Adrenal gland (tissue), 5 donors: ENCODE measurements around the gene COQ8B.

Source experiments
- POLR2A ChIP-seq, 2 donors: fragments of 450-650 bp; IDR thresholded peaks; one replicate each; pipeline ENCODE4 v1.6.1; 2017; ENCODE audit warnings: antibody characterized with exemption in 2 of 2, mild to moderate bottlenecking in 2 of 2, moderate library complexity in 1 of 2
- TF ChIP-seq, protein P1 (sequence below), 6 experiments: fragments of 450-650 bp in 4 of 6; fragments of 200-600 bp in 2 of 6; sonication (generic) in 1 of 6; IDR thresholded peaks; 1 replicate in 5 of 6; 2 replicates in 1 of 6; pipeline versions ENCODE4 v1.5.1 to v1.8.0; 2016 to 2021; ENCODE audit warnings: antibody characterized with exemption in 6 of 6, mild to moderate bottlenecking in 2 of 6, moderate library complexity in 1 of 6
- donor health status: DM: no; HTN: no; CAD: no.

DNA sequence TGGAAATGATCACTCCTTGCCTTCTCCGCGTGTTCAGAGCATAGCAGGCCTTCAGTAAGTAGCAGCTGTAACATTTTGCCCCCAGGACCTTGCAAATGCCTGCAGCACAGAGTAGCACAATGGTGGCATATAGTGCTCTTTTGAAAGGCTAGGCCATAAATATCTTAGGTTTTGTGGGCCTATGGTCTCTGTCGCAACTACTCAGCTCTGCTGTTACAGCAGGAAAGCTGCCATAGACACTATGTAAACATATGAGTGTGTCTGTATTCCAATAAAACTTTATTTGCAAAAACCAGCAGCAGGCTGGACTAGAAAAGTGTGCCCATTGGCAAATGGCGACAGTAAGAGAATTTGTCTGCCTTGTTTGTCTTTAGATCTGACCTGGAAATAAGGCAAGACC lies 9.6 kb upstream of the COQ8B start:
- no peak for TF ChIP-seq POLR2A (IDR thresholded peaks at IDR 0.05)
- TF ChIP-seq, protein P1, sequence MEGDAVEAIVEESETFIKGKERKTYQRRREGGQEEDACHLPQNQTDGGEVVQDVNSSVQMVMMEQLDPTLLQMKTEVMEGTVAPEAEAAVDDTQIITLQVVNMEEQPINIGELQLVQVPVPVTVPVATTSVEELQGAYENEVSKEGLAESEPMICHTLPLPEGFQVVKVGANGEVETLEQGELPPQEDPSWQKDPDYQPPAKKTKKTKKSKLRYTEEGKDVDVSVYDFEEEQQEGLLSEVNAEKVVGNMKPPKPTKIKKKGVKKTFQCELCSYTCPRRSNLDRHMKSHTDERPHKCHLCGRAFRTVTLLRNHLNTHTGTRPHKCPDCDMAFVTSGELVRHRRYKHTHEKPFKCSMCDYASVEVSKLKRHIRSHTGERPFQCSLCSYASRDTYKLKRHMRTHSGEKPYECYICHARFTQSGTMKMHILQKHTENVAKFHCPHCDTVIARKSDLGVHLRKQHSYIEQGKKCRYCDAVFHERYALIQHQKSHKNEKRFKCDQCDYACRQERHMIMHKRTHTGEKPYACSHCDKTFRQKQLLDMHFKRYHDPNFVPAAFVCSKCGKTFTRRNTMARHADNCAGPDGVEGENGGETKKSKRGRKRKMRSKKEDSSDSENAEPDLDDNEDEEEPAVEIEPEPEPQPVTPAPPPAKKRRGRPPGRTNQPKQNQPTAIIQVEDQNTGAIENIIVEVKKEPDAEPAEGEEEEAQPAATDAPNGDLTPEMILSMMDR (IDR thresholded peaks at IDR 0.05): no peak
